Choroid plexus epithelial cell (primary cell): ENCODE measurements around the gene GRIK1.
"Not testable (repeated sequence)": the region's sequence is repeated elsewhere in the genome, so short reads cannot be mapped to it uniquely, and the experiment has no call there.

ENCODE experiments used
- DNase-seq: peaks from one replicate; pipeline ENCODE4 v3.0.0-alpha.2; 2010; ENCODE audit warnings: low read depth
- H3K4me3 ChIP-seq: 2 replicates; pipeline ENCODE4 v1.5.1; 2011; ENCODE audit warnings: low read depth, mild to moderate bottlenecking, control low read depth, low read length, moderate library complexity
- TF ChIP-seq, protein P1 (sequence below): conservative IDR thresholded peaks from 2 replicates; pipeline ENCODE4 v1.5.1; 2011; ENCODE audit warnings: low read depth, mild to moderate bottlenecking, control low read depth, inconsistent platforms, low read length, moderate library complexity

The GRIK1 gene

DNA sequence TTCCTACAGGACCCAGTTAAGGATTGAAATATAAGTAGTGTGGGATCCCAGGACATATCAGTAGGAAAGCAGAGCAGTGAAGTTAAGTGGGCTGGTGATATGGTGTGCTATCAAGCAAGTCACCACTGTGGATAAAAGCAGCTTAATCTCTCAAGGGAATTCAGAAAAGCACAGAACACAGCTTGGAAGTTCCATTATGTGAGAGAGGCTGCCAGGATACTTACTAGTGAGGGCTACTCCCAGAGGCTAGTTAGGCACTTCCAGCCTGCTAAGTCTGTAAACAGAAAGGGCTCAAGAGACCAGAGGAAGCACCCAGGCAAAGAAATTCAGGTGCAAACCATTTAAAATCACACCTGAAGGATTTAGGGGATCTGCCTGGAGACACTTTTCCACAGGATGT is 18.8 kb upstream of the GRIK1 start:
- H3K4me3 ChIP-seq = no peak overlapping the region
- DNase-seq = no peak
- TF ChIP-seq, protein P1, sequence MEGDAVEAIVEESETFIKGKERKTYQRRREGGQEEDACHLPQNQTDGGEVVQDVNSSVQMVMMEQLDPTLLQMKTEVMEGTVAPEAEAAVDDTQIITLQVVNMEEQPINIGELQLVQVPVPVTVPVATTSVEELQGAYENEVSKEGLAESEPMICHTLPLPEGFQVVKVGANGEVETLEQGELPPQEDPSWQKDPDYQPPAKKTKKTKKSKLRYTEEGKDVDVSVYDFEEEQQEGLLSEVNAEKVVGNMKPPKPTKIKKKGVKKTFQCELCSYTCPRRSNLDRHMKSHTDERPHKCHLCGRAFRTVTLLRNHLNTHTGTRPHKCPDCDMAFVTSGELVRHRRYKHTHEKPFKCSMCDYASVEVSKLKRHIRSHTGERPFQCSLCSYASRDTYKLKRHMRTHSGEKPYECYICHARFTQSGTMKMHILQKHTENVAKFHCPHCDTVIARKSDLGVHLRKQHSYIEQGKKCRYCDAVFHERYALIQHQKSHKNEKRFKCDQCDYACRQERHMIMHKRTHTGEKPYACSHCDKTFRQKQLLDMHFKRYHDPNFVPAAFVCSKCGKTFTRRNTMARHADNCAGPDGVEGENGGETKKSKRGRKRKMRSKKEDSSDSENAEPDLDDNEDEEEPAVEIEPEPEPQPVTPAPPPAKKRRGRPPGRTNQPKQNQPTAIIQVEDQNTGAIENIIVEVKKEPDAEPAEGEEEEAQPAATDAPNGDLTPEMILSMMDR = no peak

DNA sequence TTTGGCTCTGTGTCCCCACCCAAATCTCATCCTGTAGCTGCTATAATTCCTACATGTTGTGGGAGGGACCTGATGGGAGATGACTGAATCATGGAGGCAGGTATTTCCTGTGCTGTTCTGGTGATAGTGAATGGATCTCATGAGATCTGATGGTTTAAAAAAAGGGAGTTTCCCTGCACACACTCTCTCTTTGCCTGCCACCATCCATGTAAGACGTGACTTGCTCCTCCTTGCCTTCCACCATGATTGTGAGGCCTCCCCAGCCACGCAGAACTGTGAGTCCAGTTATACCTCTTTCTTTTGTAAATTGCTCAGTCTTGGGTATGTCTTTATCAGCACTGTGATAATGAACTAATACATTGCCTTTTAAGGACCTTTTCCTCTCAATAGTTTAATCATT is 18.2 kb upstream of the GRIK1 start:
- H3K4me3 ChIP-seq, DNase-seq: not testable (repeated sequence)

DNA sequence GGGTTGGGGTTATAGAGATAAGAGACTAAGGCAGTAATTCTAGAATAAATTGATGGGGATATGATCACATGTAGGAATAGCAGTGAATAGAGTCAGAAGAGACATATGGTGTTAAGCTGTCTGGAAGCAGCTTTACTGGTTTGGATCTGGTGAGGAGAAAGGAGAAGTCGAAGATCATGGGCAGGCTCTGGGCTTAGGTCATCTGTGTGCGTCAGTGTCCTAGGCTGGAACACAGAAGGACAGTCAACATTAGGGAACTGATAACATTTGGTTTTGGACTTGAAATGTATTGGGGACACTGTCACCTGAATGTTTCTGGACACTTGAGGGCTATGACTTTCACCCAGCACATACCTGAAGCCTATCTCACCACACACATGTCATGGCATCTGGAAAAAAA is 13.9 kb upstream of the GRIK1 start:
- no peak overlapping the region for H3K4me3 ChIP-seq
- TF ChIP-seq, protein P1 = no peak
- no peak for DNase-seq

DNA sequence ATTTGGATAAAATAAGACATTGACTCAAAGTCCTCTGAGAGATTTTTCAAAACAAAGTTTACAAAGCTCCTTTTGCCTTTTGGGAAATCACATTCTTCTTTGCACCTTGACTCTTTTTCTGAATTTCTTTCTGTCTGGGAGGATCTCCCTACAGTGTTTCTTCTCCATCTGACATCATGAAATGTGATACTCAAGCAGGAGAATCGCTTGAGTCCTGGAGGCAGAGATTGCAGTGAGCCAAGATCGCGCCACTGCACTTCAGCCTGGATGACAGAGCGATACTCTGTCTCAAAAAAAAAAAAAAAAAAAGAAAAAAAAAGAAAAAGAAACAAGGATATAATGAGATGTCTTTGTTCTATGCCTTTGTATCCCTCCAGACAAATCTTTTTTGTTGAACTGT is 13.3 kb upstream of the GRIK1 start:
- TF ChIP-seq, protein P1 = no peak
- H3K4me3 ChIP-seq = no peak overlapping the region
- DNase-seq = peak; percentile 6

DNA sequence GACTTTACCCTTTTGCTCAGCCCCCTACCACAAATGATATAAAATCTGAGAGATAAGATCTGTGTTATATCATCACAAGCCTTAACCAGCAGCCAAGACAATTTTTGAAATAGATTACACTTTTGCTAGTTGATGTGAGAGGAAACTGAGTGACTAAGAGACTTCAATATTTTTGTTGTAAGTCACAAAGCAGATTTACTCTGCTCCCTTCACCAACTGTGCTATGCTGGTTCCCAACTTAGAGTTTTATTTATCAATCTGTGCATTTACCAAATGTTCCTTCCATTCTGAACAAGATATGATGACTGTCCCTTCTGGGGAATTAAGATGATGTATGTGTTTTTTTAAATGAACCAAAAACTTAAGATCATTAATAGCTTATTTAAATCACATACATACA is 12.1 kb upstream of the GRIK1 start:
- DNase-seq = no peak
- TF ChIP-seq, protein P1 = no peak
- no peak overlapping the region for H3K4me3 ChIP-seq

DNA sequence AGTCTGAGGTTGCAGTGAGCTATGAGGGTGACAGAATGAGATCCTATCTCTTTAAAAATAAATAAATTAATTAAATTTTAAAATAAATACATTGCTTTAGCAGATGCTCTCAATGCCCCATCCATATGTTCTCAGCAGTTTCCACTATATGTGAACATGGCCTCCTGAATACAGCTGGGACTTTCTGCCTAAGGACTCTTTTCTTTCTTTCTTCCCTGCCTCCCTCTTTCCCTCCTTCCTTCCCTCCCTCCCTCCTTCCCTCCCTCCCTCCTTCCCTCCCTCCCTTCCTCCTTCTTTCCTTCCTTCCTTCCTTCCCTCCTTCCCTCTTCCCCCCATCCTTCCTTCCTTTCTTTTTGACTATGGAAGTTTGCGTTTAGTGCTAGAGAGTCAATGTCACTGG is 10.2 kb upstream of the GRIK1 start:
- H3K4me3 ChIP-seq = no peak overlapping the region
- TF ChIP-seq, protein P1 = no peak
- no peak for DNase-seq

DNA sequence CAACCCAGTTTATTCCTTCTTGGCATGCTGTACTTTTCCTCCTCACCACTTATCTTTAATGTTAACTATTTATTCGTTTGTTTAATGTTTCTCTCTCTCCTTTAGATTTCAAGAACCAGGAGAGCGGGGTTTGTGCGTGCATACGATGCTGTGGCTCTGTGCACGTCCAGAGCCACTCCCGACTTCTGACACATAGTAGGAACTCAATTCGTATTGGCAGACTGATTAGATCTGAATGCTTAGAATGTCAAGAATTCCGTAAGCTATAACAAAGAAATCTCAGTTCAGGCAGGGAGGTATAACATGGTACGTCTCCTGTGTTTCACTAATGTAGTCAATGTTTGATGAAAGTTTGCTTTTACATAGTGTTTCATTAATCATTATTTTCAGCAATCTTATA is 7.3 kb upstream of the GRIK1 start:
- H3K4me3 ChIP-seq = no peak overlapping the region
- DNase-seq = no peak
- TF ChIP-seq, protein P1 = no peak

DNA sequence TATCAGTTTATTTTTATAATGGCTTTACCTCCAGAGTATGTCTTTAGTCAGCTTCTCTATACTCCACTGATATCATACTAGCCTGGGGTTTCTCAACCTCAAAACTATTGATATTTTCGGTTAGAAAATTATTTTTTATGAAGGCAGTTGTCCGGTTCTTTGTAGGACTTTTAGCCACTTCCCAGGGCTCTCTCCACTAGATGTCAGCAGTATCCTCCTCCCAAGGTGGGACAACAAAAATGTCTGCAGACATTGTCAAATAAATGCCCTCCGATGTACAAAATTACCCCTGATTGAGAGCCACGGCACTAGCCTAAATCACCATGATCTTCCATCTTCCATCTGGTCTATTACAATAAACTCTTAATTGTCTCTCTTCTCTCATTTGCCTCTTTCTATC is 4.1 kb upstream of the GRIK1 start:
- H3K4me3 ChIP-seq = no peak overlapping the region
- TF ChIP-seq, protein P1 = peak; percentile 50
- peak; percentile 13 for DNase-seq
